Smooth muscle cell of trachea (primary cell): ENCODE data around the gene YJU2. TPM values are rescaled to one million over a fixed set of nuclear protein-coding genes. Genes with fewer than 3 reads are reported as not detected.

Experiments
- total RNA-seq: library from RNA; depleted of rRNA; stranded (reverse); fragments of >200 nt; gene quantifications from 2 replicates; pipeline ENCODE4 v1.2.1, GENCODE V29; 2014

Gene YJU2
- 12.1 and 20.2 TPM in 2 replicates for total RNA-seq

GRCh38 chr19:4246767-4247593 lies at the start of gene YJU2:
YJU2 (plus strand) TSS chr19:4247080; CDS start chr19:4247147, 67 bp downstream.

DNA sequence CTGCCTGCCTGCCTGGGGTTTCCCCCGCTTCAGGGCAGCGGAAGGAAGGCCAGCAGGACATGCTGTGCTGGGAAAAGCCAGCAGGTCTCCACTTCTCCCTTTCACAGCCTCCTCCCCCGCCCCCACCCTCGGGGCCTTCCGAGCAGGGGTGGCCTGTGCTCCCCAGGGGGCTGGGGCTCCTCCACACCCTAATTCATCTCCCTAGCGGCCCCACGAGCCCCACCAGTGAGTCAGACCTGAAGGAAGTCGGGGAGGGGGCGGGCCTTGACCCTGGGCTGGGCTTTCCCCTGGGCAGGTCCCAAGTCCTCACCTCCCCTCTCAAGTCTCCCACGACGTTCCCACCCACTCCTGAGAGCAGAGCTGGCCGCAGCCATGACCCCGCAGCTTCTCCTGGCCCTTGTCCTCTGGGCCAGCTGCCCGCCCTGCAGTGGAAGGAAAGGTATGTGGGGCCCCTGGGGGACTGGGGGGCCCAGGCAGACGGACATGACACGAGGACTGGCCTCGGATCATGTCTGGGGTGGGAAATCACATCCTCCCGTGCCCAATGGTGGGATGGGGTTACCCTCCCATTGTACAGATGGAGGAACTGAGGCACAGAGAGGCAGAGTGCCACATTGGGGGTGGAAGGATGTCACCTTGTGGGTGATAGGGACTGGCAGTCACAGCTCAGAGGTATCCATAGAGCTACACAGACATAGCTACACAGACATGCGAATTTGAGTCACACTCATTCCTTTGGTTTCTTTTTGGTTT lies 17.5 kb upstream of the YJU2 start, which contains the start of gene EBI3:
EBI3 (plus strand) TSS at position 345 of the 753 bp plus-strand sequence; CDS start at position 373, 28 bp downstream.

DNA sequence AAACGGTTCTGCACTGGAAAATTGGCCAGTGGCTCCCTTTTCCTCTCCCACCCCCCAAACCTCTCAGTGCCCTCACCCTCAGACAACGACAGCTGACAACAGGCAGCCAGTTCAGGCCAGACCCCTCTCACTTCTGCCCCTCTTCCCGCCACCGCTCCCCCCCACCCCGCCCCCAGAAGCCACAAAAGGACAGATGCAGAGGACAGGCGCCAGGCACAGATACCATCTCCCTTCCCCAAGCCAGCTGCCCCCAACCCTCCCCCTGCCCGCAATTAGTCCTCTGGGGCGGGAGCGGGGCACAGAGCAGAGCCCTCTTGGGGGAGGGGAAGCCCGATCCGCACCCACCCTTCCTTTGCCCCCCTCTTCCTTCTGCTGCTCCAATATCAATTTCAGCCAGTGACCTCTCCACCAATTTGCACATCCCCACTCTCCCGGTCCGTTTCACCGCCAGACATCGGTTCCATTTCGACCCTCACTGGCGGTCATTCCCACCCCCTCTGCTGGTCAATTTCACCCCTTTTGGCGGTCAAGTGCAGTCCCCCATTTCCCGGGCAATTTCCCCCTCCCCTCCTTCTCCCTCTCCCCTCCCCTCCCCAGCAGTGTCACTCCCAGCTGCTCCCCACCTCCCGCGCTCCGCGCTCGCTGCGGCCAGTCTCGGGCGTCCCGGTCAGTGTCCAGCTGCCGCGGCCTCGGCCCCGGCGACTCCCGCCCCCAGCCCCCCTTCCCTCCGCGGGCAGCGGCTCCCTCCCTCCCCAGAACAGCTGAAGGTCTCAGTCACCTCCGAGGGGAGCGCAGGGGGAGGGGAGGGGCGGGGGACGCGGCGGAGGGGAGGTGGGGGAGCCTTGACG lies 31.8 kb downstream of the YJU2 start, which contains the start of gene SHD:
SHD (plus strand) TSS at position 848 of the 848 bp plus-strand sequence. CDS start 798 bp downstream, outside the sequence.

DNA sequence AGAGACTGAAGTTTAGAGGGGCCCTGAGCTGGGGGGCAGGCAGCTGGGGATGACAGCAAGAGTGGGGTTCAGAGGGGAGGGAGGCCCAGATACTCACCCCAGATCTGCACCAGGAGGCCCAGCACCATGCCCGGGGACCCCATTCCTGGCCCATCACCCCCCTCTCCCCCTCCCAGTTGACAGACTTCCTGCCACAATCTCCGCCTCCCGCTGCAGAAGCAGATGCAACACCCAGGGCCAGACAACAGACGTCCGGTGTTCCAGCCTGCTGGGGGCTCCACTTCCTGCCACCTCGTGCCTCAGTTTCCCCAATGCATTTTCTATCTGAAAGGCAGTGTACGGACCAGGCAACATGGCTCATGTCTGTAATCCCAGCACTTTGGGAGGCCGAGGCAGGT lies 55.4 kb downstream of the YJU2 start, which contains the start of gene TMIGD2:
TMIGD2 (minus strand) TSS at position 147 of the 398 bp plus-strand sequence; CDS start at position 143, 4 bp downstream.

DNA sequence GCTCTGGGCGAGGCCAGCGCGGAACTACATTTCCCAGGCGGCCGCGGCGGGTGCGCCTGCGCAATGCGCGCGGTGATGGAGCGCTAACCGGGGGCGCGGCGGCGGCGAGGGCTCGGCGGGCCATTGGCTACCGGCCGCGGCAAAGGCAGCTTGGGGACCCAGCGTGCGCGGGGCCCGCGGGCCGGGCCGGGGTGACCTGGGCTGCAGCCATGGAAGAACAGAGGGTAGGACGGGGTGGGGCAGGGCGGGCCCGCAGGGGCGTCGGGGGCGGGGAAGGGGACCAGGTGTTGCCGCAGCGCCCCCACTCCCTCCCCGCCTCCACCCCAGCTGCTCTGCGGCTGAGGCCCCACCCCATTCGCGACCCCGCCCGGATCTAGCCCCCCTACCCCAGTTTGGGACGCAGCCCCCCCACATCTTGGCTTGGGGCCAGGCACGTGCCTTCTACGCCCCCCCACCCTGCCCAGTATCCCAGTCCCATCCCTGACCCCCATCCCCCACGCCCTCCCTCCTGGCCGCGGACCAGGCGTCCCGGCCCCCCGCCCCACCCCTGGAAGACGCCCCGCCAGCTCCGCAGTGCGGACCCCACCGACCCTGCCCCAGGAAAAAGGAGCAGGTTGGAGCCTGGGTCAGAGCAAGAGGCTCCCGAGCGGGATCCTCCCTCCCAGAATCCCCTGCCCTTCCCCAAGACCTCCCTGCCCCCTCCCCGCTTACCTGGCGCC lies 57.8 kb downstream of the YJU2 start, which contains the start of gene FSD1:
FSD1 (plus strand) TSS at position 61 of the 719 bp plus-strand sequence; CDS start at position 210, 149 bp downstream.

Other genes starting within 250 kb of the YJU2 start
- 14.8 and 33.6 TPM in 2 replicates for gene PIAS4, start 239.3 kb upstream of the YJU2 start, total RNA-seq
- 32.9 and 49.3 TPM in 2 replicates for gene ZBTB7A, start 180.2 kb upstream of the YJU2 start, total RNA-seq
- gene MAP2K2, start 123.0 kb upstream of the YJU2 start, total RNA-seq = 152 and 278 TPM in 2 replicates
- not detected in 2 replicates for gene CREB3L3, start 93.4 kb upstream of the YJU2 start, total RNA-seq
- 18.5 and 23.3 TPM in 2 replicates for gene SIRT6, start 64.5 kb upstream of the YJU2 start, total RNA-seq
- 1.0 and 5.0 TPM in 2 replicates for gene ANKRD24, start 64.4 kb upstream of the YJU2 start, total RNA-seq
- 0.83 TPM in 1 of 2 replicates, not detected in the other for gene EBI3, start 17.6 kb upstream of the YJU2 start, total RNA-seq
- gene SHD, start 32.2 kb downstream of the YJU2 start, total RNA-seq = not detected in 2 replicates
- gene TMIGD2, start 55.3 kb downstream of the YJU2 start, total RNA-seq = not detected in 2 replicates
- 12.9 and 19.2 TPM in 2 replicates for gene FSD1, start 57.5 kb downstream of the YJU2 start, total RNA-seq
- 5.1 and 5.5 TPM in 2 replicates for gene STAP2, start 91.7 kb downstream of the YJU2 start, total RNA-seq
- gene MPND, start 96.5 kb downstream of the YJU2 start, total RNA-seq = 4.5 and 7.6 TPM in 2 replicates
- 50.9 and 51.3 TPM in 2 replicates for gene SH3GL1, start 153.5 kb downstream of the YJU2 start, total RNA-seq
- gene CHAF1A, start 155.6 kb downstream of the YJU2 start, total RNA-seq = 7.9 and 10.9 TPM in 2 replicates
- gene UBXN6, start 210.7 kb downstream of the YJU2 start, total RNA-seq = 91.8 and 131 TPM in 2 replicates
- gene HDGFL2, start 225.2 kb downstream of the YJU2 start, total RNA-seq = 64.4 and 64.8 TPM in 2 replicates